PFSK-1 (cell line): ENCODE results near the gene GPRC6A.

ENCODE experiments used
- POLR2AphosphoS5 ChIP-seq: IDR thresholded peaks from 2 replicates; pipeline ENCODE4 v1.6.1; 2012; ENCODE audit warnings: low read depth, mild to moderate bottlenecking, control low read depth, low read length, moderate library complexity
- SIN3A ChIP-seq: IDR thresholded peaks from 2 replicates; pipeline ENCODE4 v1.6.1; 2012; ENCODE audit warnings: mild to moderate bottlenecking, low read length, moderate library complexity, borderline replicate concordance; ENCODE audit not compliant: insufficient read depth
- TAF1 ChIP-seq: IDR thresholded peaks from 2 replicates; pipeline ENCODE4 v1.6.1; 2012; ENCODE audit warnings: low read length, control low read depth, borderline replicate concordance; ENCODE audit not compliant: insufficient read depth

GRCh38 chr6:116767715-116768114, 61.2 kb downstream of the GPRC6A start:
- TF ChIP-seq TAF1 (no peak), SIN3A (no peak), POLR2AphosphoS5 (no peak)
